IPS-15b (cell line): Measurements from ENCODE around the gene ADAM10.

Source experiments
- H3K27me3 ChIP-seq: one replicate; pipeline ENCODE4 v1.6.1; 2013; ENCODE audit warnings: low read length; ENCODE audit not compliant: control insufficient read depth, insufficient read depth
- H3K36me3 ChIP-seq: one replicate; pipeline ENCODE4 v1.6.1; 2013; ENCODE audit warnings: low read length; ENCODE audit not compliant: control insufficient read depth, insufficient read depth
- H3K4me1 ChIP-seq: one replicate; pipeline ENCODE4 v1.6.1; 2013; ENCODE audit warnings: mild to moderate bottlenecking, low read length; ENCODE audit not compliant: control insufficient read depth, insufficient read depth
- H3K4me3 ChIP-seq: one replicate; pipeline ENCODE4 v1.5.1; 2013; ENCODE audit warnings: low read depth, low read length
- H3K9ac ChIP-seq: one replicate; pipeline ENCODE4 v1.6.1; 2013; ENCODE audit warnings: low read depth, mild to moderate bottlenecking, low read length
- H3K9me3 ChIP-seq: one replicate; pipeline ENCODE4 v1.6.1; 2013; ENCODE audit warnings: mild to moderate bottlenecking, low read length; ENCODE audit not compliant: control insufficient read depth, insufficient read depth

The ADAM10 gene

DNA sequence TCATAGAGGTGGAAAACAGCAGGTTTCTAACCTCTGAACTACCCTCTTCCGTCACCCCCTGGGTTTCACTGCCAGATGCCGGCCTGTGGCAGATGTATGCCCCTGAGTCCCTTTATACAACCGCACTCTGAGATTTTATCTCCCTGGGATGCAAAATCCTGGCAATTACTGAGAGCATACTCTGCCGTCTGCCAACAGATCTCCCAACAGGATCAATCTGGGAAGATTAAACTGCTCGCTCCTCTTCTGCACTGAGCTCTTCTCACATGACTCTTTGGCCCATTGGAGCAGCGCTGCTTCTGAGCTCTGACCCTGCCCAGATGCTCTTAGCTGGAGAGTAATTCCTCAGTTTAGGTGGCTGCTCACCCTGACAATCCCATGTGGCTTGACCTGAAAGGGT, 184.5 kb downstream of the ADAM10 start:
- Histone ChIP-seq H3K9me3 (no peaks in the 10 kb centered on the region), H3K4me3 (no peak overlapping the region), H3K27me3 (no peaks in the 10 kb centered on the region), H3K36me3 (no peaks in the 10 kb centered on the region), H3K9ac (no peak overlapping the region), H3K4me1 (no peaks in the 10 kb centered on the region)

- no peaks in the 10 kb centered on the region for H3K36me3 ChIP-seq
- H3K4me1 ChIP-seq, result no peaks in the 10 kb centered on the region
- H3K9ac ChIP-seq, result no peak overlapping the region
- H3K27me3 ChIP-seq, result no peaks in the 10 kb centered on the region
- H3K4me3 ChIP-seq, result no peak overlapping the region
- no peaks in the 10 kb centered on the region for H3K9me3 ChIP-seq
Measured at GRCh38 chr15:58562135-58562534, 187.4 kb downstream of the ADAM10 start.

DNA sequence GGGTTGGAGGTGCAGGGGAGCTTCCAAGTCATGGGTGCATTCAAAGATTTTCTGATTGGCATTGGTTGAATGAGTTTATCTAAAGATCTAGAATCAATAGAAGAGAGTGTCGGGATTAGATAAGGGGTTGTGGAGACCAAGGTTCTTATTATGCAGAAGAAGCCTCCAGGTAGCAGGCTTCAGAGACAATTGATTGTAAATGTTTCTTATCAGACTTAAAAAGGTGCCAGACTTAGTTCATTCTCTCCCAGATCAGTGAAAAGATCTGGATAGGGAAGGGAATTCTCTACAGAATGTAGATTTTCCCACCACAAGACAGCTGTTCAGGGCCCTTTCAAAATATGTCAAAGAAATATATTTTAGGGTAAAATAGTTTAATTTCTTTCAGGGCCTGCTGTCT, 188.2 kb downstream of the ADAM10 start:
- Histone ChIP-seq H3K9me3 (no peaks in the 10 kb centered on the region), H3K4me3 (no peak overlapping the region), H3K27me3 (no peaks in the 10 kb centered on the region), H3K9ac (no peak overlapping the region), H3K4me1 (no peaks in the 10 kb centered on the region), H3K36me3 (no peaks in the 10 kb centered on the region)

GRCh38 chr15:58559904-58560588, 189.5 kb downstream of the ADAM10 start:
- H3K27me3 ChIP-seq, result no peaks in the 10 kb centered on the region
- no peaks in the 10 kb centered on the region for H3K36me3 ChIP-seq
- H3K9ac ChIP-seq, result no peak overlapping the region
- no peaks in the 10 kb centered on the region for H3K4me1 ChIP-seq
- no peaks in the 10 kb centered on the region for H3K9me3 ChIP-seq
- no peak overlapping the region for H3K4me3 ChIP-seq

GRCh38 chr15:58558777-58559176, 190.7 kb downstream of the ADAM10 start:
- Histone ChIP-seq H3K36me3 (no peaks in the 10 kb centered on the region), H3K9ac (no peak overlapping the region), H3K9me3 (no peaks in the 10 kb centered on the region), H3K4me3 (no peak overlapping the region), H3K4me1 (no peaks in the 10 kb centered on the region), H3K27me3 (no peaks in the 10 kb centered on the region)

- H3K27me3 ChIP-seq, result peaks cover 4% of the 10 kb centered on the region
- H3K36me3 ChIP-seq, result no peaks in the 10 kb centered on the region
- no peak overlapping the region for H3K4me3 ChIP-seq
- H3K4me1 ChIP-seq, result peaks cover 4% of the 10 kb centered on the region
- no peak overlapping the region for H3K9ac ChIP-seq
- H3K9me3 ChIP-seq, result no peaks in the 10 kb centered on the region
Measured at GRCh38 chr15:58556541-58556940, 193.0 kb downstream of the ADAM10 start.

GRCh38 chr15:58556028-58556361, 193.5 kb downstream of the ADAM10 start:
- Histone ChIP-seq H3K4me1 (peaks cover 4% of the 10 kb centered on the region), H3K9ac (no peak overlapping the region), H3K27me3 (peaks cover 4% of the 10 kb centered on the region), H3K9me3 (no peaks in the 10 kb centered on the region), H3K4me3 (no peak overlapping the region), H3K36me3 (no peaks in the 10 kb centered on the region)

- Histone ChIP-seq H3K36me3 (no peaks in the 10 kb centered on the region), H3K27me3 (peaks cover 4% of the 10 kb centered on the region), H3K9me3 (no peaks in the 10 kb centered on the region), H3K4me3 (no peak overlapping the region), H3K9ac (no peak overlapping the region), H3K4me1 (peaks cover 4% of the 10 kb centered on the region)
Measured at GRCh38 chr15:58555162-58556027, 194.1 kb downstream of the ADAM10 start.

DNA sequence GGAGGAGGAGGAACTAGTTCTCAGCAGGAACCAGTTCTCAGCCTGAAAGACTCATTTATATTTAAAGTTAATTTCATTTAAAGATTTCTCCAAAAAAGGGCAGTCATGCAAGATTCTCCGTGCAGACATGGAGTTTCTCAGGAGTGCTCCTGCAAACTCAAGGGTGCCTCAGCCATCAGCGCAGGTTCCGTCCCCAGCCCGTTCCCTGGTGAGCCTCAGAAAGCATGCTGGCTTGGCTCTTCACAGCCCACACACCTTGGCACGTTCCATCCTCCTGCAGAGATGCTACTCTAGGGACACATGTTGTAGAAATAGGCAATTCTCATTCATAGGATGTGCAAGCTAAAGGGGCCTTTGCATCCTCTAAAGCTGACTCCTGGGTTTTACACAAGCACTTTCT, 194.7 kb downstream of the ADAM10 start:
- Histone ChIP-seq H3K4me3 (no peak overlapping the region), H3K9me3 (no peaks in the 10 kb centered on the region), H3K4me1 (peaks cover 4% of the 10 kb centered on the region), H3K9ac (no peak overlapping the region), H3K27me3 (peaks cover 4% of the 10 kb centered on the region), H3K36me3 (no peaks in the 10 kb centered on the region)

DNA sequence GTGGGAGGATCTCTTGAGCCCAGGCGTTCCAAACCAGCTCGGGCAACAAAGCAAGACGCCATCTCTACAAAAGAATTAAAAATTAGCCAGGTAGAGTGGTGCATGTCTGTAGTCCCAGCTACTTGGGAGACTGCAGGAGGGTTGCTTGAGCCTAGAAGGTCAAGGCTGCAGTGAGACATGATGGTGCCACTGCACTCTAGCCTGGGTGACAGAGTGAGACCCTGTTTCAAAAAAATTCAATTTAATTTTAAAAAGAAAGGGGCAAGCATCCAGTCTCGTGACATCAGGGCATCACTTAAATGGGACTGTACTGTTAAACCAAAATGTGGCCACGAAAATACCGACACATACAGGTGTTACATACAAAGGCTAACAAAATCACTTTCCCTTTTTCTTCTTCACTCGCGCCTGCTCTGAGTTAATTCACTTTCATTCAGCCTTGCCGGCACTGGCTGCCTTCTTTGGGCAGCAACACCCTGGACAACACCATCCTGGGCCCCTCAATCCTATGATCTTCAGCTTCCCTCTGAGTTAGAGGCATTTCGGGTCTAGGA, 196.1 kb downstream of the ADAM10 start:
- H3K4me3 ChIP-seq, result no peak overlapping the region
- no peak overlapping the region for H3K9ac ChIP-seq
- peaks cover 4% of the 10 kb centered on the region for H3K4me1 ChIP-seq
- no peaks in the 10 kb centered on the region for H3K9me3 ChIP-seq
- H3K36me3 ChIP-seq, result no peaks in the 10 kb centered on the region
- peaks cover 4% of the 10 kb centered on the region for H3K27me3 ChIP-seq

DNA sequence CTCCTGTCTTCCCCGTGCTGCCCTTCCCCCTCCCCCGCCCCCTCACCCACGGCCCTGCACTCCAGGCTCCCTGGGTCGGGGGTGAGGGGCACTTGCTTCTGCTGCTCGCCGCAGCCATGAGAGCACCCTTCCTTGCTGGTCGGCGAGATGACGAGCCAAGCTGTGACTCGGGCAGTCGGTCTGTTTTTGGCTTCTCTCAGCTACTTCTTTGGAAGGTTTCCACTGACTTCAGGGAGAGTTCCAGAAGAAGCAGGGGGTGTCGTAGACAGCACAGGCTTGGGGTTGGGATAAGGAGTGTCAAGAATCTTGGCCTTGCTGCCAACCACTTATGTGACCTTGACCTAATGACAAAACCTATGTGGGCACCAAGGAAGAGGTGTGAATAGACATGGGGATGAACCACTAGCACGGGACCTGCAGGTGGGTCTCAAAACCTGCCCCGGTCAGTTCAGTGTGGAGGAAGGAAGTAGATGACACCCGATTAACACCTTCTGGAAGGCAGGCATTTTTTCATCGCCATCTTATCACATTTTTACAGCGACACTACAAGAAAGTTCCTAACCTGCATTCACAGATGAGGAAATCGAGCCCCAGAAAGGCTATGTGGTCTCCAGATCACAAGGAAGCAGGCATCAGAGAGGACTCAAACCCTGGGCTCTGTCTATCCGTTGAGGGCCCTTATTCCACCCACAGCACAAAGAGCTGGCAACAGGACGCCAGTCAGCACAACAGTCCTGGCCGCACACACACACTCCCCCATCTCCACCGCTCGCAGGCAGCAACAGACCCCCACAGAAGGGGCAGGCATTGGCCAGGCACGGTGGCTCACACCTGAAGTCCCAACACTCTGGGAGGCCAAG, 196.8 kb downstream of the ADAM10 start:
- Histone ChIP-seq H3K9ac (no peak overlapping the region), H3K4me3 (no peak overlapping the region), H3K9me3 (no peaks in the 10 kb centered on the region), H3K4me1 (peaks cover 4% of the 10 kb centered on the region), H3K36me3 (no peaks in the 10 kb centered on the region), H3K27me3 (peaks cover 4% of the 10 kb centered on the region)
